AG09309 (cell line): ENCODE data around the gene ARHGDIG.

ENCODE experiments used
- DNase-seq: peaks from one replicate; pipeline ENCODE4 v3.0.0-alpha.2; 2010; ENCODE audit warnings: low read depth
- H3K4me3 ChIP-seq: 2 replicates; pipeline ENCODE4 v1.5.1; 2011; ENCODE audit warnings: mild to moderate bottlenecking, low read depth, low read length, moderate library complexity; ENCODE audit not compliant: control insufficient read depth
- CTCF ChIP-seq: IDR thresholded peaks from 2 replicates; pipeline ENCODE4 v1.5.1; 2011; ENCODE audit warnings: mild to moderate bottlenecking, low read depth, low read length, inconsistent platforms; ENCODE audit not compliant: insufficient read depth, control insufficient read depth; ENCODE audit errors: missing control alignments

Gene ARHGDIG

DNA sequence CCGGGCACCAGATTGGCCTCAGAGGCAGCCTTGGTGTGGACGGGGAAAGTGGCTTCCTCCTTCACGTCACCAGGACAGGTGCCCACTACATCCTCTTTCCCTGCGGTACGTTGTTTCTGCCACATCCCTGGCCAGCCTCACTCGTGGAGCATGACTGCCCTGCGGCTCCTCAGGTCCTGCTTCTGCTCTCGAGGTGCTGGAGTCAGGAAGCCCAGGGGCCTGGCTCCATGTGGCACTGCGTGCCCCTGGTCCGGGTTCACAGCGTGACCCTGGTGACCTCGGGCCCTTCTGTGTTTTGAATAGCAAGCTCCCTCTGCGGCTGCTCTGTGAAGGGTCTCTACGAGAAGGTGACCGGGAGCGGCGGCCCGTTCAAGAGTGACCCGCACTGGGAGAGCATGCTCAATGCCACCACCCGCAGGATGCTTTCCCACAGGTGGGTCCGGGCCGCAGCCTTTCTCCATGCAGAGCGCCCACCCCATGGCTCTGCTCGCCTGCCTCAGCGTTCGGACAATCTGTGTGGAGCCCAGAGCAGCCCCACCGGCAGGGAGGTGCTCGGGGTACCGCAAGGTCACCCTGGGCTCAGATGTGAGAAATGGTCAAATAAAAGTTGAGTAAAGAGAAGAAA is 18.2 kb upstream of the ARHGDIG start:
- no peak overlapping the region for H3K4me3 ChIP-seq
- no peak for TF ChIP-seq CTCF
- DNase-seq, result no peak

DNA sequence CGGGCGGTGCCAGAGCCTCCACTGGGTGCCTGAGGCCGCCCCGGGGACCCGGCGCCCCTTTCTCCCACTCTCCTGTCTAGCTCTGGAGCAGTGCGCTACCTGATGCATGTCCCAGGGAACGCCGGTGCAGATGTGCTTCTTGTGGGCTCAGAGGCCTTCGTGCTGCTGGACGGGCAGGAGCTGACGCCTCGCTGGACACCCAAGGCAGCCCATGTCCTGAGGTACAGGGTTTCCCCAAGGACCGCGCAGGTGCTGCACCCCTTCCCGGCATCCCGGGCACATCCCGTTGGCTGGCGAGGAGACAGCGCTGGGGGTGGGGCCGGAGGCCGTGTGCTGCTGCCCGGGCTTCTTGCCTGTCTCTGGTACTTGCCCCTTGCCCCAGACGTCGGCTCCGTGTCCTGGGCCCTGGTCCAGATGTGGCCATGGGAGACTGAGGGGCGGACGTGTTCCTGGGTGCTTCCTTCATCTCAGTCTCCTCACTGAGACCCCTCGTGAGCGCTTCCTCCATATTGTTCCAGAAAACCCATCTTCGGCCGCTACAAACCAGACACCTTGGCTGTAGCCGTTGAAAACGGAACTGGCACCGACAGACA is 17.1 kb upstream of the ARHGDIG start:
- no peak for TF ChIP-seq CTCF
- DNase-seq, result no peak
- H3K4me3 ChIP-seq, result no peak overlapping the region

- no peak overlapping the region for H3K4me3 ChIP-seq
- no peak for TF ChIP-seq CTCF
- DNase-seq, result no peak
Observed at GRCh38 chr16:263944-264343, 16.4 kb upstream of the ARHGDIG start.

- no peak for DNase-seq
- no peak for TF ChIP-seq CTCF
- H3K4me3 ChIP-seq, result no peak overlapping the region
Observed at GRCh38 chr16:264440-264951, 15.9 kb upstream of the ARHGDIG start.

GRCh38 chr16:265002-265529 is 15.3 kb upstream of the ARHGDIG start:
- H3K4me3 ChIP-seq, result no peak overlapping the region
- DNase-seq, result no peak
- TF ChIP-seq CTCF, result no peak

DNA sequence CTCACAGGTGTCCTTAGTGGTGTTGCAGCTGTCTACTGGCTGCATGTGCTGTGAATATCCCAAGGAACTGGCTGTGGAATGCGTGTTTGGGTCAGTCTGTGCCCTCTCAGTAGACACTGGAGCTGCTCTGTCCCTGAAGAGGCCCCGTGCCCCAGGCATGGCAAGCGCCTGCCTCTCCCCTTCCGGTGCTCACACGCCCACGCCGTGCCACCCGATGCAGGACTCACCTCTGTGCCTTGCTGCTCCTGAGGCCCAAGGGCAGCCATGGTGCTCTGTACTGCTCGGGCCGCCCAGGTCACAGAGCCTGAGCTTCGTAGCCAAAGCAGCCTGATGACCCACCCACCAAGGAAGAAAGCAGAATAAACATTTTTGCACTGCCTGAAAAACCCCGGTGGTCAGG is 14.7 kb upstream of the ARHGDIG start:
- DNase-seq, result no peak
- no peak for TF ChIP-seq CTCF
- no peak overlapping the region for H3K4me3 ChIP-seq
